Measurements from ENCODE around the gene FAM168A. TPM values are rescaled to one million over a fixed set of nuclear protein-coding genes. Genes with fewer than 3 reads are reported as not detected.

The FAM168A gene
- total and polyA plus RNA-seq, 9 of the 15 experiments (the other 6 are each of a cell fraction or from before 2014, with no cell fraction given) = 0.44 to 7.2 (median 2.9) TPM

GRCh38 chr11:73425108-73425507 lies 172.8 kb downstream of the FAM168A start:
- intact Hi-C loops (cut with micrococcal nuclease) = no loop called here
- WGBS (ENCODE audit: insufficient coverage, low coverage, missing lambda C conversion rate) = 67% methylated on average over 1 of the region's 1 CpG
- no peaks in the 10 kb centered on the region for H3K79me2 ChIP-seq (ENCODE audit: control insufficient read depth, insufficient read depth, low read length)
- ChIA-PET CTCF (ENCODE audit: low intra/inter-chr PET ratio) (no interaction called here), POLR2A (interaction anchor here (1.0 kb wide), 1 partner anchor 9 kb away, joined by 4 read pairs; no protein-coding TSS in a partner anchor)
- H3K9me1 ChIP-seq (ENCODE audit: control insufficient read depth, insufficient read depth, low read length) = no peaks in the 10 kb centered on the region
- TF ChIP-seq, protein P1, sequence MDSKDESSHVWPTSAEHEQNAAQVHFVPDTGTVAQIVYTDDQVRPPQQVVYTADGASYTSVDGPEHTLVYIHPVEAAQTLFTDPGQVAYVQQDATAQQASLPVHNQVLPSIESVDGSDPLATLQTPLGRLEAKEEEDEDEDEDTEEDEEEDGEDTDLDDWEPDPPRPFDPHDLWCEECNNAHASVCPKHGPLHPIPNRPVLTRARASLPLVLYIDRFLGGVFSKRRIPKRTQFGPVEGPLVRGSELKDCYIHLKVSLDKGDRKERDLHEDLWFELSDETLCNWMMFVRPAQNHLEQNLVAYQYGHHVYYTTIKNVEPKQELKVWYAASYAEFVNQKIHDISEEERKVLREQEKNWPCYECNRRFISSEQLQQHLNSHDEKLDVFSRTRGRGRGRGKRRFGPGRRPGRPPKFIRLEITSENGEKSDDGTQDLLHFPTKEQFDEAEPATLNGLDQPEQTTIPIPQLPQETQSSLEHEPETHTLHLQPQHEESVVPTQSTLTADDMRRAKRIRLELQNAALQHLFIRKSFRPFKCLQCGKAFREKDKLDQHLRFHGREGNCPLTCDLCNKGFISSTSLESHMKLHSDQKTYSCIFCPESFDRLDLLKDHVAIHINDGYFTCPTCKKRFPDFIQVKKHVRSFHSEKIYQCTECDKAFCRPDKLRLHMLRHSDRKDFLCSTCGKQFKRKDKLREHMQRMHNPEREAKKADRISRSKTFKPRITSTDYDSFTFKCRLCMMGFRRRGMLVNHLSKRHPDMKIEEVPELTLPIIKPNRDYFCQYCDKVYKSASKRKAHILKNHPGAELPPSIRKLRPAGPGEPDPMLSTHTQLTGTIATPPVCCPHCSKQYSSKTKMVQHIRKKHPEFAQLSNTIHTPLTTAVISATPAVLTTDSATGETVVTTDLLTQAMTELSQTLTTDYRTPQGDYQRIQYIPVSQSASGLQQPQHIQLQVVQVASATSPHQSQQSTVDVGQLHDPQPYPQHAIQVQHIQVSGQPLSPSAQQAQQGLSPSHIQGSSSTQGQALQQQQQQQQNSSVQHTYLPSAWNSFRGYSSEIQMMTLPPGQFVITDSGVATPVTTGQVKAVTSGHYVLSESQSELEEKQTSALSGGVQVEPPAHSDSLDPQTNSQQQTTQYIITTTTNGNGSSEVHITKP (IDR thresholded peaks at IDR 0.05; ENCODE audit: partially characterized antibody) = peak; percentile 9
- no peak for TF ChIP-seq CCAR2 (IDR thresholded peaks at IDR 0.05; ENCODE audit: low read depth, low read length)
- no peak overlapping the region for H3K4me2 ChIP-seq (ENCODE audit: insufficient read depth, low read length)
- no peak for FAIRE-seq
- H3K9me3 ChIP-seq (replicated peaks; ENCODE audit: control insufficient read depth, insufficient read depth, low read depth, low read length) = no peaks in the 10 kb centered on the region
- in situ Hi-C loops (cut with MboI) = no loop called here
- no peak overlapping the region for H3K9ac ChIP-seq (ENCODE audit: insufficient read depth in 1 of 2, low read depth in 2 of 2, low read length in 2 of 2)
- no TSS peak for BruUV-seq (replicated peaks)
- H2AFZ ChIP-seq (ENCODE audit: low read depth, low read length) = no peak overlapping the region
- no peaks in the 10 kb centered on the region for H3K27me3 ChIP-seq (ENCODE audit: control insufficient read depth in 2 of 2, insufficient read depth in 2 of 2, low read length in 2 of 2)
- no peak overlapping the region for H3K4me3 ChIP-seq
- no peaks in the 10 kb centered on the region for H3K4me1 ChIP-seq (replicated peaks in 1 of 2; ENCODE audit: control insufficient read depth in 2 of 2, insufficient read depth in 2 of 2, low read length in 2 of 2)
- H3K27ac ChIP-seq (ENCODE audit: extremely low read depth, low read depth, low read length) = no peak overlapping the region
- peaks cover 7% of the 10 kb centered on the region; the same call in 1 of the 2 replicates for H4K20me1 ChIP-seq (replicated peaks; ENCODE audit: control insufficient read depth, insufficient read depth, low read length)
- no peak for DNase-seq (ENCODE audit: extremely low read depth in 1 of 4, low spot score in 3 of 4)
- ATAC-seq = no peak
- no peaks in the 10 kb centered on the region for H3K36me3 ChIP-seq (ENCODE audit: control insufficient read depth, insufficient read depth, low read length)
